Vagina (tissue), 2 donors: ENCODE measurements around the gene SPTLC1.

Experiments used
- CTCF ChIP-seq, 3 experiments: fragments of 450-650 bp in 2 of 3; fragments of 200-600 bp in 1 of 3; sonication (generic) in 1 of 3; IDR thresholded peaks; one replicate each; pipeline ENCODE4 v1.5.1; 2017 to 2019; ENCODE audit warnings: antibody characterized with exemption in 3 of 3, mild to moderate bottlenecking in 2 of 3, moderate library complexity in 2 of 3
- POLR2A ChIP-seq, 2 donors: fragments of 450-650 bp; IDR thresholded peaks; one replicate each; pipeline ENCODE4 v1.6.1; 2017; ENCODE audit warnings: antibody characterized with exemption in 2 of 2, mild to moderate bottlenecking in 2 of 2, moderate library complexity in 2 of 2
- POLR2AphosphoS5 ChIP-seq, 2 donors: sonication (generic); formaldehyde crosslinking; IDR thresholded peaks; one replicate each; pipeline ENCODE4 v1.9.0; 2017; ENCODE audit warnings: antibody characterized with exemption in 2 of 2, mild to moderate bottlenecking in 2 of 2, low read depth in 1 of 2; ENCODE audit not compliant: insufficient read depth in 1 of 2

- no peak for TF ChIP-seq CTCF (IDR thresholded peaks at IDR 0.05)
- no peak for TF ChIP-seq POLR2A (IDR thresholded peaks at IDR 0.05)
- no peak for TF ChIP-seq POLR2AphosphoS5 (IDR thresholded peaks at IDR 0.05; ENCODE audit: insufficient read depth in 1 of 2, low read depth in 1 of 2)
Measured at GRCh38 chr9:92119586-92119985, 4.4 kb upstream of the SPTLC1 start.
